ENCODE measurements around the gene FLCN. TPM values are rescaled to one million over a fixed set of nuclear protein-coding genes. Genes with fewer than 3 reads are reported as not detected.
A peak's percentile ranks its signal among the peaks of the same experiment; 100 is the strongest.

Gene FLCN
- total and polyA plus RNA-seq, 12 donors, result 16.0 to 78.2 (median 35.8) TPM

DNA sequence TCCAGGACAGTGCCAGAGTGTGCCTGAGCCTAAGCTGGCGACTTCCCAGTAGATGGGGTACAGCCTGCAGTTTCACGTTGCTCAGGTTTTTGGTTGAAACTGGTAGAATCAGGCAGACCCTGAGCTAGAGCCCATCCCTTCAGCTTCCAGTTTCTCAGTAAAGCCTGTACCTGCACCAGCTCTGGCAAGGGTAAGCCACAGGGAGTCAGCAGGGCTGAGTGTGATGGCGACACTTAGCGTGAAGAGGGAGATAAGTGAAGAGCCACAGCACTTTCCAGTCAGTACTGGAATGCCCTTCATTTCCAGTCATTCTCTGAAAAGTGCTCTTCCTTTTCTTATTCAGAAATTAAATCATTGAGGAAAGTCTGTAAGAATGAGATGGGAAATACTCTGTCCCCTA lies 53.2 kb downstream of the FLCN start:
- H3K4me3 ChIP-seq, result no peak overlapping the region
- no peak for DNase-seq
- TF ChIP-seq CTCF (IDR thresholded peaks at IDR 0.05), result no peak
- H3K36me3 ChIP-seq, result peaks cover 0 to 90% (median 47%) of the 10 kb centered on the region in 9 donors
- peak overlapping the region in 8 of 10 donors; percentile 33 to 75 (median 53) for H3K27ac ChIP-seq
- WGBS, 2 donors, result 59 to 72% methylated on average over 4 of the region's 4 CpGs
- ATAC-seq, result peak in 6 of 8 donors; percentile 43 to 71 (median 68)
- H3K9me3 ChIP-seq, result no peaks in the 10 kb centered on the region
- no peaks in the 10 kb centered on the region for H3K27me3 ChIP-seq
- H3K4me1 ChIP-seq, result peaks cover 8 to 80% (median 54%) of the 10 kb centered on the region in 9 donors
- intact Hi-C loops (cut with DNase I), result no loop called here

DNA sequence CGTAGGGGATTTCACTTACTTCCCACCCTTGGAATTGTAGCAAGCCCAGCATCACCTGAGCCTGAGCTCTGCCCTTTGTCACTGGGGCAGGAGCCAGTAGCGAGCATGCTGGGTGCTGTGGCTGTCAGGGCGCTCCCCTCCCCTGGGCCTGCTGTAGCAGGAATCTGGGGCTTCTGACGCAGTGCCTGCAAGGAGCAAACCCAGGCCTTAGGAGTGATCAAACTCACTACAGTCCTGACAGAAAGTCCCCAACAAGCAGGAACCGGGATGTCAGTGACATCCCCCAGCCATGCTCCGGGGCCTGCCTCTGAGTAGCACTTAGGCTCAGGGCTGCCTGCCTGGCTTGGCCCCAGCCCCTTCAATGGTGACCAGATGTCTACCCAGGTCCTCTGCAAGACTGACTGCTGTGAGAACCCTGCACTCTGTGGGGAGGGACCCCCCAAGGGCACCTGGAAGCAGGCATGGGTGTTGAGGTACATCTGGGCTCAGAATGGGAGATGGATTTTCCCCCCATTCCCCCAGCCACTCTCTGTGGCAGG lies 54.3 kb downstream of the FLCN start:
- H3K4me1 ChIP-seq, result peaks cover 8 to 80% (median 54%) of the 10 kb centered on the region in 9 donors
- H3K27ac ChIP-seq, result peak overlapping the region in 4 of 10 donors; percentile 21 to 61 (median 58)
- intact Hi-C loops (cut with DNase I), result no loop called here
- no peaks in the 10 kb centered on the region for H3K9me3 ChIP-seq
- no peaks in the 10 kb centered on the region for H3K27me3 ChIP-seq
- ATAC-seq (no peak), DNase-seq (no peak)
- TF ChIP-seq CTCF (IDR thresholded peaks at IDR 0.05), result no peak
- peaks cover 0 to 90% (median 50%) of the 10 kb centered on the region in 9 donors for H3K36me3 ChIP-seq
- H3K4me3 ChIP-seq, result no peak overlapping the region
- WGBS, 2 donors, result 75 to 85% methylated on average over 6 of the region's 6 CpGs

- DNase-seq (no peak), ATAC-seq (no peak)
- Histone ChIP-seq H3K27ac (peak overlapping the region in 4 of 10 donors; percentile 12 to 82 (median 58)), H3K4me3 (no peak overlapping the region), H3K36me3 (peaks cover 0 to 91% (median 54%) of the 10 kb centered on the region in 9 donors), H3K9me3 (no peaks in the 10 kb centered on the region), H3K27me3 (no peaks in the 10 kb centered on the region), H3K4me1 (peaks cover 8 to 75% (median 49%) of the 10 kb centered on the region in 9 donors)
- no peak for TF ChIP-seq CTCF (IDR thresholded peaks at IDR 0.05)
- 73 to 77% methylated on average over 15 of the region's 15 CpGs for WGBS, 2 donors
- intact Hi-C loops (cut with DNase I), result no loop called here
These were observed 55.0 kb downstream of the FLCN start for GRCh38 chr17:17181666-17182597.

DNA sequence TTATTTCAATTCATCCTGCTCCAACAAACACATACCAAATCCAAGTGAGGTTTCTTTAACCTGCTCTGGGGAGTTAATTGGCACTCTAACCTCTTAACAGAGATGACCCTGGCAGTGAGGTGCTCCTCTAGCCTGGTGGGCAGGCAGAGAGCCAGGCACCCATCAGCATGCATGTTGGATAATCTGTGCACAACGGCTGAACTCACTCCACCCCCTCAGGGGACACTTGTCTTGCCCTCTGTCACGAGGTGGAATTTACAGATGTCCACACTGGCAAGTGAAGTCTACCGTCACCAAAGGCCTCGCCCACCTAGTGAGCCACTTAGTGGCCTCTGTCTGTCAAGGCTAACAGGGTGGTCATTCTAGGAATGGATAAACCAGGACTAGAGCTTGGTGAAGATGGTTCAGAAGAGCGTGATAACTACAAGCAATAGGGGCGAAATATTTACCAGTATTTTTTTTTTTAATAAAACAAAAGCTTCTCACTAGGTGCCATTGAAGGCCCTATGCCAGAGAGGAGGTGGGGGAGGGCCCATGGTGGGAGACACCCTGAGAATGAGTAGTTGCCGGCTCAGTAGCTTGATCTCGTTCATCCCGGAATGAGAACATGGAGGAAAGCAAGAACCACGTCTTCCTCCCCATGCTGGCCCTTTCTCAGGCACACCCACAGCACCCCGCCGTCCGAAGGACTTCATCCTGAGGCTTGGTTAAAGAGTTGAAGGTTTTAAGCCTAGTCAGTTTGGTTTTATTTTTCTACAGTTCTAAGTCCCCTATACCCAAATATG lies 56.0 kb downstream of the FLCN start:
- WGBS, 2 donors, result 71 to 73% methylated on average over 13 of the region's 13 CpGs
- intact Hi-C loops (cut with DNase I), result no loop called here

More for the DNA sequence above, 56.0 kb downstream of the FLCN start:
- Histone ChIP-seq H3K36me3 (peaks cover 0 to 91% (median 61%) of the 10 kb centered on the region in 9 donors), H3K4me1 (peaks cover 8 to 67% (median 39%) of the 10 kb centered on the region in 9 donors), H3K27me3 (no peaks in the 10 kb centered on the region), H3K27ac (peak overlapping the region in 8 of 10 donors; percentile 27 to 82 (median 50)), H3K9me3 (no peaks in the 10 kb centered on the region), H3K4me3 (no peak overlapping the region)
- DNase-seq (peak; percentile 46 to 63), ATAC-seq (peak in 7 of 8 donors; percentile 26 to 72 (median 46))
- no peak for TF ChIP-seq CTCF (IDR thresholded peaks at IDR 0.05)

All from heart right ventricle (tissue), 16 donors.